HG02642 (cell line): Measurements from ENCODE around the gene ADAMTS9.

Experiments used
- ATAC-seq: cut with Tn5 transposase; IDR thresholded peaks from one replicate; pipeline ENCODE4 v1.9.1; 2021; ENCODE audit warnings: mild to moderate bottlenecking; ENCODE audit not compliant: unreplicated experiment, poor library complexity

Gene ADAMTS9

GRCh38 chr3:64621726-64622395 is 65.9 kb downstream of the ADAMTS9 start:
- ATAC-seq, result no peak

- ATAC-seq, result no peak
These were observed 66.5 kb downstream of the ADAMTS9 start for GRCh38 chr3:64621275-64621674.

- no peak for ATAC-seq
These were observed 67.8 kb downstream of the ADAMTS9 start for GRCh38 chr3:64620020-64620419.

GRCh38 chr3:64619216-64619615 is 68.6 kb downstream of the ADAMTS9 start:
- no peak for ATAC-seq

DNA sequence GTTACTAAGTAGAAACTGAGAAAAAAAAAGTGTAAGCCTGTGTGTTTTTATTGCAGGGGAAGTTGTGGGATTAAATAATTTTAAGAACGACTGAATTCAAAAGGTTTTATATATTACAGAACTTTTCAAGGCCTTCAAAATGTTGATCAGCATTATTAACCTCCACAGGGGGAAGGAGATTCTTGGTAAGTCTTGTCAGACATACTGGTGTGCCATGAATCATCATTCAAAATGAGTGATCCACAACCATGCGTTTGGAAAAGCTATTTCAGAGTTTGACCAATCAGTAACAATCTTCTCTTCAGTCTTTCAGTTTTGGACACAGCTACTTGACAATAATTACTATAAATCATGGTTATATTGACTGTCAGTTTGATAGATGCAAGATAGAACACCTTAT is 70.2 kb downstream of the ADAMTS9 start:
- ATAC-seq, result no peak

DNA sequence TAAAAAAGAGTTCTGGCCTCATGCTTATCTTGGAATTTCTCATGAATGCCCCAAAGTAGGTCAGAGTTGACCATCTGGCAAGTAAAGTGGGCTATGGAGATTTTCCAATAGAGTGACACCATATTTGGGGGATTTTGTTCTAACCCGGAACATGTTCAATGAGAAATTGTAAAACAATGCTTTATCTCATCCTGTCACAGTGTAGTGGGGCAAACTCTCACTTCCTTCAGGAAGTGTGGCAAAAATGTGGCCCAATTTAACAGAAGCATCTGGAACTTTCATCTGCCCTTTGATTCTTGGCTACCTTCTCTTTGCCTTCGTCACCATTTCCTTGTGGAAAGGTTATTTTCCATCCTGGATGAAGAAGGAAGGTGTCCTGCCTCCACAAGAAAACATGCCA is 70.8 kb downstream of the ADAMTS9 start:
- no peak for ATAC-seq

- ATAC-seq, result no peak
These were observed 74.8 kb downstream of the ADAMTS9 start for GRCh38 chr3:64612916-64613526.

DNA sequence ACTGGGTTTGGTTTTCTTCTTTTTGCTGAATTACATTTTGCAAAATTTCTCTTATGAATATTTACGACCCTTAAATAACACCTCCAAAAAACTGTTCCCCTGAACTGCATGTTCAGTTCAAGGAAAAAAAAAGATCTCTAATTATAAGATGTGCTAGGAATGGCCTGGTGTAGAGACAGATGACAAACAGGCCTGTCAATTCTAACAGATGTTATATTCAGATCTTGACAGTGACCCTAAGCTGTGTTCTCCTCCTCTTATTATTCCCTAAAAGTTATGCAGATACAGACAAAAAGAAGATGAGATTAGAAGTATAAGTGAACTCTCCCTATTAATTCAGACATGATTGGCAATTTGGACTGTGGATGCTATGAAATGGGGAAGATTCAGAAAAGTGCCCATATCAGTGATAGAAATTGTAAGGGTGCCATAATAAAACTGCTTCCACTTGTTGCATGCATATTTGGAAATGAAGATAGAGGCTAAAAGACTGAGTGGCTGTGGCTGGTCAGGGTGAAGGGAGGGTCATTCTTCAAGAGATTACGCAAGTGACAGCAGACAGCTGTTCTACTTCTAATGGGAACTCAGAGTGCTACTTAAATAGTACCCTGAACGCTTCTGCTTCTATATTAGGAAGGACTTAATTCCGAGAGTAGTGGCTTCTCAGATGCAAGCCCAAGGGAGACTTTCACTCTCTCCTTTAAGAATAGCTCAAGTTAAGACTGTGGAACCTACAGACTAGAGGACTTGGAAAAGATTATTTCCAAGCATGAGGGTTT is 75.5 kb downstream of the ADAMTS9 start:
- no peak for ATAC-seq

GRCh38 chr3:64608741-64609140 is 79.1 kb downstream of the ADAMTS9 start:
- no peak for ATAC-seq

DNA sequence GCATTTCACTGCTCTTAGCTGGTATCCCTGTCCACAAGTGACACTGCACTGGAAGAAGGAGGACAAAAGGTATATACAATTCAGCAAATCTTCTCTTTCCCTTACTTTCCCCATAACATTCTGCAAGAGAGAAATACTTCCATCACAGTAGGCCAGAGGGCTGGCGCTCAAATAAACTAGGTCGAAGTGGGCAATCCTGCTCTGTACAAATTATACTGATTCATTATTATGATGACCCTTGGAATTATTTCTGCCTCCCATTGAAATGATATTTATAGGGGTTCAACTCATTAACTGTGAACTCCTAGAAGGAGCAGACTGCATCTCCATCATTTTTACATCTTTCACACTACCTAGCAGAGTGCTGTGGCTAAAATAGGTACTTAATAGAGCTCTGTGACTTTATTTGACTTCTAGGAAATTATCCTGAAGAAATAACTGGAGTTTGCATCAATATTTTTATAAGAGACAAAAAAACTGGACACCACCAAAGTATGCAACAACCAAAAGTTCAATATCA is 80.7 kb downstream of the ADAMTS9 start:
- ATAC-seq, result no peak

DNA sequence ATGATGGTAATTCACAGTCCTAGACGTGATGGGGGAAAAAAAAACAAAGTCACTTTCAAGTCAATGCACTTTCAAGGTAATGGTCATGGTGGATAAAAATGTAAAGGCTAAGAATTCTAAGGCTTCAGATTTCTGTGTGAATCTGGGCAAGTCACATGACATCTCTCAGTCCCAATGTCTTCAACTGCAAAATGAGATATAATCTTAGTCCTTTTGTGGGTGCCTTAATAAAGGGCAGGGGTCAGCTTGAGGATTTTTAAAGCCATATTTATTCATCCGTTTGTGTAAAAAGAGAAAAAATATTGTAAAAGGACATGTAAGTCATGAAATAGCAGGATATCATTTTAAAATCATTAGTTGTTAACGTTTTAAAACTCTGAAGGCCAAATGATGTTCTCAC is 83.5 kb downstream of the ADAMTS9 start:
- no peak for ATAC-seq

DNA sequence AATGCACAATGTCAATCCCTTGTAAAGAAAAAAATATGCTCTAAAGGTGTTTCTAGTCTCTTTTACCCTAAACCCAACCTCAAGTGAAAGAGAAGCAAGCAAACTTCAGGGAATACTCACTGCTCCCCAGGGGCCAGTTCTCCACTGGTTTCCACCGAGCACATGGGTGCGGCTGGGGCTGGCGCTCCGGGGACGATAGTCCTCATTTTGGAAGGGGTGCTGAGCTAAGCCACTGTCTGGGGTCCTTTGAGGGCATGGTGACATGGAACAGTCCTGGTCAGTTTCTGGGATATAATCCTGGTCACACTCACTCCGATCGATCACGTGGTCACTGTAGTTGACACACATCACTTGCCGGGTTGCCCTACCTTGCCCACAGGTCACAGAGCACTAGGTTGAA is 86.0 kb downstream of the ADAMTS9 start:
- no peak for ATAC-seq

DNA sequence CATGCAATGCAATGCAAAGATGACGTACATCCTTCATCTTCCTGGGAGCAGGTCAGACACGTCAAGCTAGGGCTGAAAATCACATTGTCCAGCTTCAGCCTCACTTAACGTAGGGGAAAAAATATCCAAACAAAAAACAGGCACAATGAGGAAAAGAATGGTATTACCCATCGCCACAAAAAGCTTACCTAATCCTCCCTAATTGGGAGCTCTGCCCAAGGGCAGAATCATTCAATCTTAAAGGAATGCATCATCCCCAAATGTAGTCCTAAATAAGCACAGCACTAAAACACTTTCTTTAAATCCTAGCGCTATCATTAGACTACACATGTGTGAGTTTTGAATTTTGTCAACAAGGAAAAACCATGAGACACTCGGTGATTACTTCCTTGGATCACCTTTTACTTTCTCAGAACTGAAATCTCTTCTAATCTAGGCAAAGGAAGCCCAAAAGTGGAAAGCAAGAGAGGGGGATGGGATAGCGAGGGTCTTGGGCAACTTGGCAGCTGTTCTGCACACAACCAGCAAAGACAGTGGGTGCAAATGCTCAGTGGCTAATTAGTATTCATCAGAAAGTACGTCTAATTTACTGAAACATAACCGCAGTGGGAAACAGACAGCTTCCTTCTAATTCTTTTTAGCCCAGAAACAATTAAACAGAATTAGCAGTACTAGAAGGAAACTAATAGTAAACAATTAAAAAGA is 87.4 kb downstream of the ADAMTS9 start:
- ATAC-seq, result no peak

DNA sequence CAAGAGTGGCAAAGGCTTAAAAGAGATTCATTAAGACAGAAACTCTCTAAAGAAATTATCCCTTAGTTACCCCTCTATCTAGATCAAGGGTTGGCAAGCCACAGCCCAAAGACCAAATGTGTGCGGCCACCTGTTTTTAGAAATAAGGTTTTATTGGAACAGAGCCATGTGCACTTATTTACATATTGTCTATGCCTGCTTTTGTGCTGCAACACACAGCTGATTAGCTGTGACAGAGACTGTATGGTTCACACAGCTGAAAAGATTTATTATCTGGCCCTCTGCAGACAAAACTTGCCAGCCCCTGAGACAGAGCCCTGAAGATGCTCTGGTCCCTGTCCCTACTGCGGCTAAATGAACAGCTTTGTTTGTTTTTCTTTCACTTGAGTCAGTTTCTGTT is 88.1 kb downstream of the ADAMTS9 start:
- ATAC-seq, result no peak

DNA sequence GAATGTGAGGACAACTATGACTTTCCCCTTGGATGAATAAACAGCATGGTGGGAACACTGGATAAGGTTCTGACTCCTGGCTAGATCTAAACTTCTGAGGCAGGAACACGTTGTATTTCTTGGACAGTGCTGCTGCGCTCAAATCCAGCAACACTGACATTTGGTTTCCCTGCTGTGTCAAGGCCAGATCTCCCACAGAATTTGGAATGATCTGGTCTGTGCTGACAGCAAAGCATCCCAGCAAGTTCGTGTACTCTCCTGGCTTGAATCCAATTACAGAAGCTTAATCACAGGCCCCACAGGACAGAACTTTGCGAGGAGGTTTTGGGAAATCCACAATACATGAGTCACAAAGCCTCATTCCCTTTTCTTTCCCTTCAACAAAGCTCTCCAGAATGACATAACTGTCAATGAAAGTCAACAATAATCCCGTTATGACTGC is 92.5 kb downstream of the ADAMTS9 start:
- ATAC-seq, result no peak

- no peak for ATAC-seq
These were observed 93.7 kb downstream of the ADAMTS9 start for GRCh38 chr3:64594134-64594533.

DNA sequence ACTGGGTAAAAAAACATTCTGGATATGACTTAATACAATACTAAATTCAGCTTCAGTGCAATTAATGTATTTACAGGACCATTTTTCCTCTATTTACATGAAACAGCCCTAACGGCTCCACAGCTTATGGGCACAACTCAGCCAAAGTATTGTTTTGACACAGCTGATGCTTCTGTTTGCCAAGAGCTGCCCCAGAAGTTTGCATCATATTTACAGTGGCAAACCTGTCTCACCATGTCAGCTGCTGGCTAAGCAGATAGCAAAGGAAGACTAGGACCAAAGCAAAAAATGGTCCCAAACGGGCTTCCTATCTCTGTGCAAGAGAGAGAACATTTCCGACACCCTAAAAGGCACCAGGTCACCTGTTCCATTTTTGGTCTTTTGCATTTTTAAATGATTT is 94.5 kb downstream of the ADAMTS9 start:
- ATAC-seq, result no peak

- no peak for ATAC-seq
These were observed 96.2 kb downstream of the ADAMTS9 start for GRCh38 chr3:64591615-64592014.

- no peak for ATAC-seq
These were observed 99.4 kb downstream of the ADAMTS9 start for GRCh38 chr3:64588380-64588779.

DNA sequence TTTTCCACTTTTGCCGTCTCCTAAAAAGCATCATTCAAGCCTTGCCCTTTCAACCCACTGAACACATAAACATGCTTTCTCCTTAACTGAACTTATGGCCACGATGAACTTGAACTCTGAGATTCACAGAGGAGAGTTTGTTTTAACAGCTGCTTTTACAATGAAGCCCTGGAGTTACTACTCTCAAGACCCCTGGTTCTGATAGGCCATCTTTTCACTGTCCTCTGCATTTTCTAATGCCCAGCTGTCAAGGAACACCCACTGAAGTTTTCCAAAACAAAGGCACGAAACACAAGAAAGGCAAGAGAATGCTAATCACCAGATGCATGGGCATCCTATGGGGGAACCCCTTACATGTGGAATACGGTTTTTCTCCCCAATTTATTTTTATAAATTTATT is 100.8 kb downstream of the ADAMTS9 start:
- no peak for ATAC-seq

DNA sequence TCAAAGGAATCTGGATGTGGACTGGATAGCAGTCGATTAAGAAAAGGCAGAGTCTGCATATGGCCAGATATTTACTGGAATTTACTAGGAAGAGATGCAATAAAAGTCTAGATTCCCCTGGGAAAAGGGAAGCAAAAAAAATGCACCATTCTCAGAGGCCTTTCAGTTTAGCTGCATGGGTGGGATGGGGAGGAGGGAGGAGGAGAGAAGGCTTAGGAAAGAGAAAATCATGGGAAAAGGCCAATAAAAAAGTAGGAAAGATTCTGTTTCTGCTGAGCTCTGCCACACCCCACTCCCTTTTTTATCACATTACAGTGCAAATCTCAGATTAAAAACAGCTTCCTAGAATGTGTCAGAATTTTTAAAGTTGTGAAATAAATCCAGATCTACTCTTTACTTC is 103.6 kb downstream of the ADAMTS9 start:
- no peak for ATAC-seq
